GM12891 (cell line): Measurements from ENCODE around the gene SULT1C3.

Source experiments
- DNase-seq: peaks from one replicate; pipeline ENCODE4 v3.0.0; 2011; ENCODE audit warnings: low spot score; ENCODE audit not compliant: insufficient read length
- FAIRE-seq: peaks from 2 replicates; lab custom pipeline; 2011; peaks lifted over from hg19 to GRCh38; lab: Jason Lieb, UNC
- PAX5 ChIP-seq: IDR thresholded peaks from 2 replicates; pipeline ENCODE4 v1.6.1; 2011; ENCODE audit warnings: low read length, moderate library complexity, mild to moderate bottlenecking; ENCODE audit not compliant: insufficient read depth, severe bottlenecking
- POLR2A ChIP-seq: IDR thresholded peaks from 2 replicates; pipeline ENCODE4 v1.6.1; 2011; ENCODE audit warnings: low read depth, low read length, control low read depth
- POLR2AphosphoS5 ChIP-seq: IDR thresholded peaks from 2 replicates; pipeline ENCODE4 v1.6.1; 2011; ENCODE audit warnings: low read depth, low read length, control low read depth
- POU2F2 ChIP-seq: IDR thresholded peaks from 2 replicates; pipeline ENCODE4 v1.6.1; 2011; ENCODE audit warnings: low read depth, mild to moderate bottlenecking, control low read depth, low read length, moderate library complexity
- SPI1 ChIP-seq: IDR thresholded peaks from 2 replicates; pipeline ENCODE4 v1.6.1; 2011; ENCODE audit warnings: low read depth, low read length, control low read depth
- TAF1 ChIP-seq: IDR thresholded peaks from 2 replicates; pipeline ENCODE4 v1.6.1; 2011; ENCODE audit warnings: low read depth, low read length, control low read depth

SULT1C3 gene

DNA sequence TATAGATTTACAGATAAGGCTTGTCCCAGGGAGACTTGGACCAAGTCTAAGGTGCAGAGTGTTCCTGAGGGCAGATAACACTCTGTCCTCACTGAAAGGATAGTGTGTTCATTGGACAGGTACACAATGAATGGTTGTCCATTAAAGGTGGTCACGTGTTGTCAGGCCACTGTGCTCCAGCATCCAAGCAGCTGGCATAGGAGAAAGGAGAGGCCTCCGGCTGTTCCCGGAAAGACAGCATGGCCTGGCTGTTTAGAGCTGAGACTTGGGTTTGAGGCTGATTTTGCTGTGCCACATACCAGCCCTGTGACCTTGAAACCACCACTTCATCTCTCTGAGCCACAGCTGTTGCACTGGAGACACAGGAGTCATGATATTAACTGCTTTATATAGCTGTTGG lies 19.6 kb upstream of the SULT1C3 start:
- FAIRE-seq (no peak), DNase-seq (no peak)
- TF ChIP-seq SPI1, result no peak

DNA sequence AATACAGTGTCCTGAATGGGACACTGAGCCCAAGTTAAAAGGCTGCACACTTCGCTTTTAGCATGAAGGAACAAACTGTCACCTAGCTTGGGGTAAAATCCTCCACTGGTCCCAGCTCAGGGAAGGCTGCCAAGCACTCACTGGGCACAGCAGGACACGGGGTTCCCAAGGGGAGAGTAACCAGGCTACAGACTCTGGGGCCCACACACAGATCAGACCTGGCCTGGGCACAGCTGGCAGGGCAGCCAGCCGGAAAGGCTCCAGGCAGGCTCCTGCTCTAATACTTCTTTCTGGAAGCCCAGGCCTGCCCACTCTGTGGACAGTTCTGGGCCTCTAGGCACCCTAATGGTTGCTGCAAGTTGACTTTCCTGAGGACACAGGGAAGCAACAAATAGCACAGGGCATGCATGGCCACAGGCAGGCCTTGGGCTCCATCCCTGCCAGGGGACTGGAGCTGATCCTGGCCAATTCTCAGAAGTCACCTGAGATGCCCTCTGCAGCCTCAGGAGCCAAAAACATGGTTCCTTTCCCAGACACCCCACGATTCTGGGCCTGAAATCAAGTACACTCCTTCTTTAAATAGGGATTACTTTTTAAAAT lies 18.7 kb upstream of the SULT1C3 start:
- DNase-seq, result no peak
- no peak for FAIRE-seq
- TF ChIP-seq POU2F2, result no peak
- TF ChIP-seq POLR2AphosphoS5, result no peak
- no peak for TF ChIP-seq PAX5
- TF ChIP-seq SPI1, result no peak
- TF ChIP-seq TAF1, result no peak
- no peak for TF ChIP-seq POLR2A

DNA sequence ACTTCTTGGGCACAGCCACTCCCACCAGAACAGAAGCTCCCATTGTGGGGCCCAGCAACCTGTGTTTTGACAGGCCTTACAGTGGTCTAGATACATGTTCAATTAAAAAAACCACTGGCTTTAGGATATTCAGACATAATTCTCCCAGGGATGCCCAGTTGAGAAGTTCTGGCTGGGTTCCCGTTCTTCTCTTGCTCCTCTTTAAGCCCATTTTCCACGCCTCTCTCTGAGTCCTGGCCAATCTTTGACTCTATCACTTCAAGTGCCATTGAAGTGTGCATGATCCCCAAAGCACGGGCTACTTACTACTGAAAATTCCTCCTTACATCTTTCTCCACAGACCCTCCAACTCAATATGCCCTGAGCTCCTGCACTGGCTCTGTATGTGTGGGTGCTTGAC lies 17.5 kb upstream of the SULT1C3 start:
- DNase-seq (no peak), FAIRE-seq (no peak)
- no peak for TF ChIP-seq PAX5
- TF ChIP-seq POLR2A, result no peak
- no peak for TF ChIP-seq POU2F2
- no peak for TF ChIP-seq TAF1
- TF ChIP-seq SPI1, result no peak
- TF ChIP-seq POLR2AphosphoS5, result no peak

DNA sequence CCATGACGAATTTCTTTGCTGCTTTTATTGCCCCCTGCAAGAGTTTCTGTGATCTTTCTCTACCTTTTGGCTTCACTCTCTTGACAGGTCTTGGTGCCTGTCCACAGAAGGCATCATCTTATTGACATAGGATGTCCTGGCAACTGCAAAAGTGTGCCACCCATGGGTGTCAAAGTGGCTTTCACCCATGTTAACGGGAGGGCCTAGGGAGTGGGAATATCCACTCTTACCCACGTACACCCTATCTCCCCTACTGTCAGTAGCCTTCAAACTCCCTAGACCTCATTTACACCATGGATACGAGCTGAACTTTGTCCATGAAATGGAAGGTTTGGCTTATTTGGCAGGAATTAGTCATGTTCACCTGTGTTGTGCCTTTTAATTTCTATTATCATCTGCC lies 16.2 kb upstream of the SULT1C3 start:
- DNase-seq (no peak), FAIRE-seq (no peak)
- TF ChIP-seq TAF1, result no peak
- no peak for TF ChIP-seq POLR2A
- no peak for TF ChIP-seq POLR2AphosphoS5
- TF ChIP-seq SPI1, result no peak
- TF ChIP-seq POU2F2, result no peak
- no peak for TF ChIP-seq PAX5

DNA sequence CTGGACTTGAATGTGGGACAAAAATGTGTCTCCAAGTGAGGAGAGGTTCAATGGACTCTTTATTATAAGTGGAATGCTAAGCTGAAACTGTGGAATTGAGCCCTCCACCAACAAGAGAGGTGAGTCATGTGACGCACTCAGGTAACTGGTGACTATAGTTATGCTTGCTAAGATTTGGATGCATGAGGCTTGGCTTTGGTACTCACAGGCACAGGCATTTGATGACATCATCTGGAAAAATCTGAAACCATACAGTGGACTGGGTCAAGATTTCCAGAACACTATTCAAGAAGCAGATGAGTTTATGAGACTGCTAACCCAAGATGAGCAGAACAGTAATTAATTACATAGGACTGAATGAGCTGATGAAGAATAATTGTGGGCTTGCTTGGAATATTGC lies 15.7 kb upstream of the SULT1C3 start:
- TF ChIP-seq POU2F2 (no peak), TAF1 (no peak), POLR2A (no peak), POLR2AphosphoS5 (no peak), SPI1 (no peak), PAX5 (no peak)
- FAIRE-seq (no peak), DNase-seq (no peak)

DNA sequence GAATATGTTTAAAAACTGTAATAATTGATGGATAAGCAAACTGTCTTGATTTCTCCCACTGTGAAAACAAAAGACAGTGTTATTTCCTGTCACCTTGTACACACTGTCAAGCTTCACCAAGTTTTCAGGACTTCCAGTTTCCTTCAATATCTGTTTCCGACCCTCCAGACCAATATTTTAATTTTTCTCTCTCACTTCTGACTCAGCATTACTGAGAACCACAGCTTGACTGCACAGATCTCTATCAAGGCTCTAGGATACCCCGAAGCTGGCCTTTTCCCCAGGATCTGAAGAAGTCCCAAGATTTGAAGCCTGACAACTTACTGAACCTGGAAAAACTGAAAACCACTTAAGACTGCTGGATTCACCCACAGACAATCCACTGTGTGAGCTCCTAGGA lies 13.2 kb upstream of the SULT1C3 start:
- FAIRE-seq (no peak), DNase-seq (no peak)
- no peak for TF ChIP-seq POU2F2
- TF ChIP-seq PAX5, result no peak
- no peak for TF ChIP-seq TAF1
- no peak for TF ChIP-seq POLR2AphosphoS5
- no peak for TF ChIP-seq POLR2A
- TF ChIP-seq SPI1, result no peak

DNA sequence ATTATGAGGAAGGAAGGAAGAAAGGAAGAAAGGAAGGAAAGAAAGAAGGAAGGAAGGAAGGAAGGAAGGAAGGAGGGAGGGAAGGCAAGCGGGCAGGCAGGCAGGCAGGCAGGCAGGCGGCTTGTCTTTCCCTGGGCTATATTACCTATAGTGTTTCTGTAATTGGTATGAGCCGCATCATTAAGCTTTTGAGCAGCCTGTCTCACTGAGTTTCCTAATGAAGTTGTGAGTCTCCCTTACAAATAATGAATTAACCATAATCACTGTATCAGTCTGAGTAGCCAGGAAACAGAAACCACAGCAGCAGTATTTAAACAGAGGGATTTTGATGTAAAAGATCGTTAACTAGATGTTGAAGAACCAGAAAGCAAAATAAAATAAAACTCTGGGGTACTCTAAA lies 11.8 kb upstream of the SULT1C3 start:
- FAIRE-seq (no peak), DNase-seq (no peak)
- no peak for TF ChIP-seq POLR2A
- TF ChIP-seq POU2F2, result no peak

DNA sequence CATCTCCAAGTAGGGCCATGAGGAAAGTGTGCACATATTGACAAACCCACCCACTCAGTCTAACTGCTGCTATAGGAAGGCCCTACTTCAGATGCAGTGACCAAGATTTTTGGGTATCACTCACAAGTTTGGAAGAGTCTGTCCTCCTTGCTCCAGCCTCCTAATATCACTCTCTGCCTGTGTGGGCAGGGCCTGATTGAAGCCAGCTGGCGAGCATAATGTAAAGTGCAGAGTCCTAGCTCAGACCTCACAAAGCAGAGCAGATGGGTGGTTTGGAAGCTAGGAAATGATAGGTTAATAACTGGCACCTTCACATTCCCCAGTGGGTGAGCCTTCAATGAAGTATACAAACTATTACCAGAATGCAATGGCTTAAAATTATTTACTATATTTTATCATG lies 11.2 kb upstream of the SULT1C3 start:
- TF ChIP-seq POLR2A, result no peak
- no peak for TF ChIP-seq PAX5
- TF ChIP-seq POU2F2, result no peak
- TF ChIP-seq SPI1, result no peak
- FAIRE-seq (no peak), DNase-seq (no peak)

DNA sequence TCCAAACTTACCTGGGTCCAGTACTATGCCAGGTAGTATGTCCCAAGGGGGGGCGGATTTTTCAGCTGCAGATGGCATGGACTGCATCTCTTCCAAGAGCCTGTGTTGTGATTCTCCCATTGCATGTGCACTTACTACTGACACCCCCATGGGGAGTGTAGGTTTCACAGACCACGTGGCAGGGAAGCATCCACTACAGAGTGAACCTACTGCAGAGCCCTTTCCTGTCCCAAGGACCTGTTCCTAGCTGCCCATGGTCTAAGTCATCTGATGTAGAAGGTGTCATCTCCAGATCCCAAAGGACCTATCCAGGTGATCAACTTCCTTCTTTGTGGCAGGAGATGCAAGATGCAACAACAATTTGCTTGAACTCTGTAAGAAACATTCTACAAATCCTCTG lies 9.9 kb upstream of the SULT1C3 start:
- TF ChIP-seq POLR2AphosphoS5 (no peak), TAF1 (no peak), SPI1 (no peak), PAX5 (no peak), POLR2A (no peak), POU2F2 (no peak)
- FAIRE-seq, result no peak
- no peak for DNase-seq

DNA sequence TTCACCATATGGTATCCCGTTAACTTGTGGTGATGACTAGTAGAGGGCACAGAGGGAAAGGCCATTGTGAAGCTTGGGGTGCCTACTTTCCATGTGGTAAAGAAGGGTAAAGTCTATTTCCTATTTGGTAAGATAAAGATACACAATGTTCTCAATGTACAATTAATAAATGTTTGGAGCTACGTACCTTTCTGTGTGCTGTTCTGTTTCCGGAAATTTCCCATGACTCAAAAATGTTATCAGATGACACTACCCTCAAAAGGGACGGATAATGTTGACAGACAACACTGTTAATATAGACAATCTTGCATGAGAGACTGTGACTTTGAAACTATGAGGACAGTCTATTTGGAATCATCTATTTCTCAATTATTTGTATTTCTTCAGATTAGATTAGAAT lies 4.2 kb upstream of the SULT1C3 start:
- FAIRE-seq, result no peak
- no peak for DNase-seq
- TF ChIP-seq POLR2A, result no peak
- TF ChIP-seq PAX5, result no peak
- TF ChIP-seq SPI1, result no peak
- no peak for TF ChIP-seq TAF1
- TF ChIP-seq POU2F2, result no peak
- no peak for TF ChIP-seq POLR2AphosphoS5

DNA sequence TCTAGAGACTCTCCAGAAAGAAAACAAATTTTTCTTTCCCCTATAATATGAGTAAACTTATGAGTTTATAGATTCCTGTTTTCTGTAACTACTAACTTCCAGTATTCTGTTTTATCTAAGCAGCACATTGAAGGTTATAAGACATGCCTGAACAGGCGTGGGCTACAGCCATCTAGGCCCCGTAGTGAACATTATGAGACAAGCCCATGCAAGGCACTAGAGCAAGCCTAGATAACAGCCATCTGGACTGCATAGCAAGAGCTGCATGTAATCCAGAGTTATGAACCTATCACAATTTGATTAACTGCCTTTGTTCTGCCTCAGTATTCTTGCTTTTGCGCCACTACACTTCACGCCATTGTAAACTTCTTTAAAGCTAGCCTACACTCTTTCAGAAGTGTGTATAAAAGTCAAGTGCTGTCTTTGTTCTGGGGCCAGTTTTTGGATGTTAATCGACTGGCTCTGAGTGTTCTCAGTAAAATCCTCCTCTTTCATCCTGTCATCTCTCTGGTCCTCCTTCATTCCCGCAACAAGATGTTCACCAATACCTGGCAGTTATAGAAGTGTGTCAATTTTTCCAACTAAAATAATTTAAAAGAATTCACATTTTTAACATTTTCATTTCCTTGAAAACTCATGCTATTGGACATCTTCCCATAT lies 3.0 kb upstream of the SULT1C3 start:
- no peak for FAIRE-seq
- TF ChIP-seq POLR2AphosphoS5, result no peak
- TF ChIP-seq POLR2A, result no peak
- TF ChIP-seq PAX5, result no peak
- TF ChIP-seq SPI1, result no peak
- TF ChIP-seq TAF1, result no peak
- TF ChIP-seq POU2F2, result no peak
- DNase-seq, result no peak
